Small intestine (tissue), 7 donors: ENCODE measurements around the gene MBL2. TPM values are rescaled to one million over a fixed set of nuclear protein-coding genes. Genes with fewer than 3 reads are reported as not detected.
A peak's percentile ranks its signal among the peaks of the same experiment; 100 is the strongest.

Source experiments
- DNase-seq, 2 donors: peaks; one replicate each; pipeline versions ENCODE4 v3.0.0 to v3.0.0-alpha.2; 2013
- FAIRE-seq: peaks from 2 replicates; lab custom pipeline; 2012; peaks lifted over from hg19 to GRCh38; lab: Jason Lieb, UNC
- H3K27ac ChIP-seq, 3 donors: one replicate each; pipeline ENCODE4 v1.5.1; 2013; ENCODE audit warnings: low read length in 2 of 3, mild to moderate bottlenecking in 2 of 3, control low read depth in 1 of 3, inconsistent platforms in 1 of 3, low read depth in 1 of 3, moderate library complexity in 1 of 3
- H3K27me3 ChIP-seq, 3 donors: one replicate each; pipeline ENCODE4 v1.6.1; 2013; ENCODE audit warnings: low read length in 3 of 3, inconsistent platforms in 1 of 3; ENCODE audit not compliant: control insufficient read depth in 3 of 3, insufficient read depth in 3 of 3
- H3K36me3 ChIP-seq, 3 donors: one replicate each; pipeline ENCODE4 v1.6.1; 2013; ENCODE audit warnings: low read length in 3 of 3, inconsistent platforms in 1 of 3, low read depth in 1 of 3, mild to moderate bottlenecking in 1 of 3, moderate library complexity in 1 of 3; ENCODE audit not compliant: control insufficient read depth in 3 of 3, insufficient read depth in 2 of 3
- H3K4me1 ChIP-seq, 3 donors: one replicate each; pipeline ENCODE4 v1.6.1; 2013; ENCODE audit warnings: low read length in 2 of 3, inconsistent platforms in 1 of 3, low read depth in 1 of 3, mild to moderate bottlenecking in 1 of 3, moderate library complexity in 1 of 3; ENCODE audit not compliant: control insufficient read depth in 3 of 3, insufficient read depth in 2 of 3
- H3K4me3 ChIP-seq, 3 donors: one replicate each; pipeline ENCODE4 v1.5.1; 2013; ENCODE audit warnings: low read length in 3 of 3, control low read depth in 1 of 3, inconsistent platforms in 1 of 3, low read depth in 1 of 3, mild to moderate bottlenecking in 1 of 3, moderate library complexity in 1 of 3
- H3K9me3 ChIP-seq, 2 donors: one replicate each; pipeline ENCODE4 v1.6.1; 2013; ENCODE audit warnings: low read depth in 1 of 2, low read length in 1 of 2; ENCODE audit not compliant: control insufficient read depth in 2 of 2, insufficient read depth in 1 of 2
- WGBS, 3 donors: extraction: QIAGEN DNeasy Blood & Tissue Kit; methylation state at CpG; one replicate each; pipeline ENCODE4 v1.1.7; 2013; 5-methylcytosine and 5-hydroxymethylcytosine counted together
- polyA plus RNA-seq, 4 donors: library from polyadenylated mRNA; stranded (reverse) in 3 of 4; unstranded in 1 of 4; fragments of 200-250 nt in 3 of 4; fragments of 120-200 nt in 1 of 4; gene quantifications; one replicate each; pipeline versions ENCODE4 v1.2.1 to v1.2.3, GENCODE V29; 2013
- donor health status: healthy with polysubstance abuse.
- donor health status: control.
- donor health status: control.
- donor health status: Bipolar disorder and iron deficiency.
- donor health status: healthy.

MBL2 gene
- polyA plus RNA-seq, 4 donors = 0.01 TPM; not detected in 3

DNA sequence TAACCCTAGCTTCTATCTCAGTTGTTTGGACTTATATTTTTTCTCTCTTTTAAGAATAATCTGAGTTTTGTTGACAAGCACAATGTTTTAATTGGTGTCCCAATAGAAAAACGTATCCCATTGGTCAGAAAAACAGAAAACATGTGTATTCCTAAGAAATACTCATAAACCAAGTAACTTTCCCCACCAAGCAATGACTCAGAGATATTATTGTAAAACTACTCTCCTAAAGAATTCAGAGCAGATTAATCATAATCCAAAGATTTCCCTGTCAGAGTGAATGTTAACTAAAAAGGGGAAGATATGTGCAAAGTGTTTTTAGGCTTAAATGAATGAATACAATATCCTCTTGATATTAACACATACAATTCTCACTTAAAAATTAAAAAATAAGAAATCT, 29.4 kb upstream of the MBL2 start:
- no peaks in the 10 kb centered on the region for H3K4me1 ChIP-seq
- H3K36me3 ChIP-seq = no peaks in the 10 kb centered on the region
- FAIRE-seq (no peak), DNase-seq (no peak)
- H3K27me3 ChIP-seq = no peaks in the 10 kb centered on the region
- H3K4me3 ChIP-seq = no peak overlapping the region
- 29 to 55% (median 36%) methylated on average over 1 of the region's 1 CpG for WGBS, 3 donors
- peaks cover 0 to 7% of the 10 kb centered on the region in 2 donors for H3K9me3 ChIP-seq
- no peak overlapping the region for H3K27ac ChIP-seq

DNA sequence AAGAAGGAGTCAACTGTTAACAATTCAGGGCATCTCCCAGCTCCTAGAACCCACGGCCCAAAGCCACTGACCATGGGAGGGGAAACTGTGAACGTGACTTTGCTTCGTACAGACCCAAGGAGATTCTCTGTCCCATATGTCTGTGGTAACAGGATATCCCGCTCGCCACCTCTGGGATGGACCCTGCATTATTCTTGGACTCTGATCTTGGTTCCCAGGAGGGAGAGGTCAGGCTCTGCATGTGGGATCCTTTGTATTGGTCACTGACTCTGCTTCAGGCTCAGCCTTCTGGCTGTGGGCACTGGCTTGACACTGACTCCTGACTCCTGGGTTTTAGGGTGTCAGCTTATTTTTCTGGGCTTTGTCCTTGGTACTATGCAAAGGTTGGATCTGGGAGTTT, 13.5 kb upstream of the MBL2 start:
- no peaks in the 10 kb centered on the region for H3K27me3 ChIP-seq
- no peak overlapping the region for H3K27ac ChIP-seq
- no peaks in the 10 kb centered on the region for H3K36me3 ChIP-seq
- no peaks in the 10 kb centered on the region for H3K4me1 ChIP-seq
- DNase-seq (no peak), FAIRE-seq (no peak)
- H3K4me3 ChIP-seq = no peak overlapping the region
- no peaks in the 10 kb centered on the region for H3K9me3 ChIP-seq
- WGBS, 3 donors = 90 to 91% (median 90%) methylated on average over 5 of the region's 5 CpGs

DNA sequence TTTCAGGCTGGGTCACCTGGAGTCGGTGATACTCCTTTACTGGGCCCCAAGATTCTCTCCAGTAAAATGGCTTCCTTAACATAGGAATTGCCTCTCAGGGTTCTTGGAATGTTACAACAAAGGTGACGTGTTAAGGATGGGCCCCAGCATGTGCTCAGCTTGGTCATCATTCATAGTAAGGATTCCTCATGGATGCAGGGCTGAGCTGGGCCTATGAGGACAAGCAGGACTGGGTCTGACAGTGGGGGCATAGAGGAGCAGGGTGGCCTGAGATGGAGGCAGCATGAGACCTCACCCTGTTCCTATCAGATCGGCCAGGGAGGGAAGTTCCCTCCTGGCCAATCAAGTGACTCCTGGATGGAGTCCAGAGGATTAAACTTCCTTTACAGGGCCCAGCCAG, 12.8 kb upstream of the MBL2 start:
- no peaks in the 10 kb centered on the region for H3K9me3 ChIP-seq
- 33 to 66% (median 41%) methylated on average over 3 of the region's 3 CpGs for WGBS, 3 donors
- FAIRE-seq (no peak), DNase-seq (no peak)
- no peak overlapping the region for H3K27ac ChIP-seq
- H3K4me1 ChIP-seq = peaks cover 0 to under 1% (median 0%) of the 10 kb centered on the region in 3 donors
- no peaks in the 10 kb centered on the region for H3K36me3 ChIP-seq
- no peaks in the 10 kb centered on the region for H3K27me3 ChIP-seq
- no peak overlapping the region for H3K4me3 ChIP-seq

DNA sequence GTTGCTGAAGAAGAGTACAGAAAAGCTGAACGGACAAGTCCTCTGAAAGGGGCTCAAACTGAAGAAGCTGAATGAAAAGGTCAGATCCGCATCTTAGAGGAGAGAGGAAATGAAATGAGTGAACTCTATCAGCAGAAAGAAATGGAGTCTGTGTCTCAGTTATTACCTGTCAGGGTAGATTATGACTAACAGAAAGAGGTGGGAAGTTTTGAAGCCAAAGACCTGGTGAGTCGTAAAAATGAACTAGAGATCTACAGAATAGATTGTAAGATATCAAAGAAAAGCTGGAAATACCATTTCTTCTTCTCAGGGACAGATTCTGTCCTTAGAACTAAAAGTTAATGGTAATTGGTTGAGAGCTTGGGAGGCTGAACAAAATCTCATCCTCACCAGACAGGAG, 11.1 kb upstream of the MBL2 start:
- 71 to 81% (median 73%) methylated on average over 3 of the region's 3 CpGs for WGBS, 3 donors
- Histone ChIP-seq H3K27ac (no peak overlapping the region), H3K36me3 (no peaks in the 10 kb centered on the region), H3K4me3 (no peak overlapping the region), H3K27me3 (no peaks in the 10 kb centered on the region), H3K9me3 (no peaks in the 10 kb centered on the region), H3K4me1 (peaks cover 0 to 2% (median 0%) of the 10 kb centered on the region in 3 donors)
- DNase-seq (no peak), FAIRE-seq (no peak)

DNA sequence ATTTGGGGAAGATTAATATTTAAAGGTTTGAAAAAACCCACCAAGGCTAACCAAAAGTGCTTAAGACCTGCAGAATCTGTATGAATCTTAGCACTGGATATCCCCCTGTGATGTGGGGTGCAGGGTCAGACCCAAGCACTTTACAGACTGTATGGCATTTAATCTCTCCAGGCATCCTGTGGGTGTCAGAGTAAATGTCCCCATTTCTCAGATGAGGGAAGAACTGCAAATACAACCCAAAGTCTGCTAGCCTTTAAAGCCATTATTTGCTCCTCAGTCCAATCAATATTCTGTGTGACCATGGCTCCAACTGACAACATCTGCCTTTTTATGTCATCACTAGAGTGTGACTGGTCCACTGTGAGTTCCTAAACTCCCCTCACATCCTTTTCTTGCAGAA, 10.0 kb upstream of the MBL2 start:
- Histone ChIP-seq H3K36me3 (no peaks in the 10 kb centered on the region), H3K9me3 (no peaks in the 10 kb centered on the region), H3K4me3 (no peak overlapping the region), H3K4me1 (peaks cover 0 to 2% (median 0%) of the 10 kb centered on the region in 3 donors), H3K27ac (no peak overlapping the region), H3K27me3 (no peaks in the 10 kb centered on the region)
- DNase-seq (no peak), FAIRE-seq (no peak)

DNA sequence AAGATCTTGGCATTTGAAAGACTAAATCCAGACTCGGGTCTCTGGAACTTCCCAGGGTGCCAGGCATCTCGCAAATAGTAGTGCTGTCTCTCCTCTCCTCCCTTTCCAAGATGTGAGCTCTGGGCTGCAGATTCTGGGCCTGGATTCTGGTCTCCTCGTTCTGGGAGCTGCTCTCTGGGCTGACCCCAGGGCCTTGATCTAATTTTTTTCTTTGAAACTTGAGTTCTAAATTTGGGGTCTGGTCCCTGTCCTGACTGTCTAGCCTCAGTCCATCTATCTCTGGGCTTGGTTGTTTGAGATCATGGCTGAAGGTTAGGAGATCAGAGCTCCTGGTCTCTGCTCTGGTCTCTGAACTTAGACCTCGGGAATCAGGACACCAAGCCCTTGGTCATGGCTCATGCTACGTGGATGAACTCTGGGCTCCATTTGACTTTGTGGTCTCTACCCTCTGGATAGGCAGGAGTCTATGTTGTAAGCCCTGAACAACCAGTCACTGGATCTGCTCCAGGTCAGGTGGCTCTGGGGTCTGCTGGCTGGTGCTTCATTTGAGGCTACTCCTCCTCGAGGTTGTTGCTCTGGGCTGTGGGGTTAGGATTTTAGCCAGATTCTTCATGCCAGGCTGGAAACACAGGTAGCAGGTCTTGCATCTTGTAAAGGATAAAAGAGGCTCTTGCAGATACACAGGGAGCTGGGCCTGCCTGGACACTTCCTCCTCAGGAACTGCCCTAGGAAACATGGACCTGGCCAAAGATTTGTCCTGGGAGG, 8.0 kb upstream of the MBL2 start:
- H3K27ac ChIP-seq = no peak overlapping the region
- WGBS, 3 donors = 32 to 44% (median 38%) methylated on average over 6 of the region's 6 CpGs
- no peak overlapping the region for H3K4me3 ChIP-seq
- H3K36me3 ChIP-seq = no peaks in the 10 kb centered on the region
- H3K4me1 ChIP-seq = peaks cover 0 to 11% (median 1%) of the 10 kb centered on the region in 3 donors
- H3K9me3 ChIP-seq = no peaks in the 10 kb centered on the region
- DNase-seq (no peak), FAIRE-seq (no peak)
- no peaks in the 10 kb centered on the region for H3K27me3 ChIP-seq

DNA sequence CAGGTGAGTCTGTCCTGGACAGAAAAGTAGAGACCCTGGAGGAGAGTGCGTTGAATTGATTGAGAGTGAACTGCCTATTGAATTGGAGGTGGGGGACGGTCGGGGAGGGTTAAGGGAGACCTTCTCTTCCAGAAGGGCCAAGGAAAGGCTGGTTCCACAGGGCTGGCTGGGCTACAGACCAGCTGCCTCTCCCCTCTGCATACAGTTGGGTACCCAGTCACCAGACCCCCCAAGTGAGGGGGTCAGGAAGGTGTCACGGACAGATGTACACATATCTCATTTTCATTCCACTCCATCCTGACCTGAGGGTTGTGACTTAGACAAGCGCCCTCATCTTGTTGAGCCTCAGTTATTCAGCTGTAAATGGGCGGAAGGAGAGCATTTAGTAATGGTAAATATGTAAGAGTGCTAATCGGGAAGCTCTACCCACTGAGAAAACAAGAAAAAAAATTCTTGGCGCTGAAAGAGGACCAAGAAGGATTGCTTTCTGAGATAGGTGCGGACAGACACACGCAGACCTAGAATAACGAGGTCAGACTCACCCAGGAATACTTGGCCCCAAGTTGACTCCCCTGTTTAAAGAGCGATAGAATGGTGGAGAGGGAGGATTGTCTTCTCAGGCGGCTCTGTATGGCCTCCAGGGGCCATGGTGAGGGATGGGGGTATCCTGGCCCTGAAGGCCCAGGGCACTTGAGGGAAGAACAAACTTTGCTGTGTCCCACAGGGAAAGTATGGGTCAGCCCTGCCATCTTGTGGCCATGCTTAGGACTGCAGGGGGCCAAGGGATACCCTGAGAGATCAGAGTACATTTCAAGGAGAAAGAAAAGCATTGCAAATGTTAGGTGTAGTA, 7.2 kb upstream of the MBL2 start:
- WGBS, 3 donors = 77 to 81% (median 80%) methylated on average over 13 of the region's 13 CpGs
- no peak overlapping the region for H3K27ac ChIP-seq
- no peak overlapping the region for H3K4me3 ChIP-seq
- peaks cover 0 to 16% (median 1%) of the 10 kb centered on the region in 3 donors for H3K4me1 ChIP-seq
- no peaks in the 10 kb centered on the region for H3K36me3 ChIP-seq
- FAIRE-seq = no peak
- no peaks in the 10 kb centered on the region for H3K27me3 ChIP-seq
- DNase-seq = peak; percentile 74 to 81
- no peaks in the 10 kb centered on the region for H3K9me3 ChIP-seq

DNA sequence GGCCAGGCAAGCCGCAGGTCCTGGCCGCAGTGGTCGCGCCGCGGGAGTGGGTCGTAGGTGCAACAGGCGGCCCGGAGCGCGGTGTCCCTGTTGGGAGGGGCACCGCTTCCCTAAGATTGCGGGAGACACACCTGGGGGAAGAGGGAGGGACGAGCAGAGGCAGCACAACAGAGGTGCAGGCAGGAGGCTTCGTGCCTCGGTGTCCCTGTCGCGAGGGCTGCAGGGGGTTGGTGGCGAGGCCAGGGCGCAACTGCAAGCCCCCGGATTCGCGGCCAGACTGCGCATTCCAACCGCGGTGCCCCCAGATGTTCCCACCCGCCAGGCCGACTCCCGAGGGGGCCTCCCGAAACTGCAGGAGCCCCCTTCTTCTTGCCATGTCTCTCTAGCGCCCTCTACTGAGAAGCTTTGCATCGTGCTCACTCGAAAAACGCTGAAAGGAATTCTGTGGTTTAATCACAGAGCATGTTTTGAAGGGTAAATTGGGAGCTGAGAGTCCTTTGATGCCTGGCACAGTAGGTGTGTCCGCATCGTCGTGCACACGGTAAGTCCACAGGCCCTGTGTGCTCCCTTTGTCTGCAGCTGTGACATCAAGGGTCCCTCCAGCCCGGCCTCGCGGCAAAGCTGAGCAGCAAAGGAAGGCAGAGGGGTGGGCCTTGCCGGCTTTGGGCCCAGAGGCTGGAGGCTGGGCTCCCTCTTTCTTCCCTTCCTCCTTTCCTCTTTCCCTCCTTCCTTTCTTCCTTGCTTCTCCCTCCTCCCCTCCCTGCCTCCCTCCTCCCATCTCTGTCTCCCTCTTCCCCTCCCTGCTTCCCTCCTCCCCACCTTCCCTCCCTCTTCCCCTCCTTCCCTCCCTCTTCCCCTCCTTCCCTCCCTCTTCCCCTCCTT, 6.2 kb upstream of the MBL2 start:
- DNase-seq (peak in 1 of 2 donors; percentile 21), FAIRE-seq (no peak)
- H3K9me3 ChIP-seq = no peaks in the 10 kb centered on the region
- no peak overlapping the region for H3K27ac ChIP-seq
- peaks cover 0 to 25% (median 5%) of the 10 kb centered on the region in 3 donors for H3K4me1 ChIP-seq
- no peaks in the 10 kb centered on the region for H3K36me3 ChIP-seq
- no peak overlapping the region for H3K4me3 ChIP-seq
- WGBS, 3 donors = 47 to 74% (median 67%) methylated on average over 41 to 42 of the region's 42 CpGs
- H3K27me3 ChIP-seq = no peaks in the 10 kb centered on the region
